Right lobe of liver (tissue), 6 donors: ENCODE data around the gene FPGS. TPM values are rescaled to one million over a fixed set of nuclear protein-coding genes. Genes with fewer than 3 reads are reported as not detected.

ENCODE experiments used
- ATAC-seq, 4 donors: fragments of 200-7000 bp; cut with Tn5 transposase; one replicate each; pipeline ENCODE4 v1.9.1; 2020; ENCODE audit warnings: mild to moderate bottlenecking in 4 of 4, moderate library complexity in 4 of 4
- DNase-seq, 3 donors: peaks; one replicate each; pipeline ENCODE4 v3.0.0-alpha.2; 2020
- H3K27ac ChIP-seq, 3 donors: fragments of 200-600 bp; one replicate each; pipeline ENCODE4 v1.8.0; 2022
- H3K27me3 ChIP-seq, 2 donors: fragments of 200-600 bp; one replicate each; pipeline ENCODE4 v1.8.0; 2022
- H3K36me3 ChIP-seq, 4 donors: fragments of 200-600 bp; sonication (generic) in 1 of 4; one replicate each; pipeline versions ENCODE4 v1.5.1 to v1.8.0; 2017 to 2022; ENCODE audit warnings: control low read depth in 1 of 4
- H3K4me1 ChIP-seq, 4 donors: fragments of 200-600 bp; sonication (generic) in 1 of 4; one replicate each; pipeline versions ENCODE4 v1.5.1 to v1.8.0; 2017 to 2022; ENCODE audit warnings: control low read depth in 1 of 4
- H3K4me3 ChIP-seq, 3 donors: fragments of 200-600 bp; one replicate each; pipeline ENCODE4 v1.8.0; 2022
- H3K9me3 ChIP-seq, 4 donors: fragments of 200-600 bp; sonication (generic) in 1 of 4; one replicate each; pipeline versions ENCODE4 v1.5.1 to v1.8.0; 2017 to 2022; ENCODE audit warnings: control low read depth in 1 of 4
- CTCF ChIP-seq, 4 donors: fragments of 200-600 bp in 3 of 4; fragments of 450-650 bp in 1 of 4; IDR thresholded peaks; one replicate each; pipeline versions ENCODE4 v1.5.1 to v1.8.0; 2016 to 2022; ENCODE audit warnings: antibody characterized with exemption in 4 of 4, mild to moderate bottlenecking in 2 of 4
- POLR2A ChIP-seq: fragments of 450-650 bp; IDR thresholded peaks from one replicate; pipeline ENCODE4 v1.6.1; 2017; ENCODE audit warnings: antibody characterized with exemption, mild to moderate bottlenecking
- WGBS: methylation state at CpG from one replicate; pipeline ENCODE4 v1.1.6; 2018; ENCODE audit warnings: low coverage, low lambda C conversion rate; ENCODE audit not compliant: insufficient coverage; ENCODE audit errors: missing lambda C conversion rate; 5-methylcytosine and 5-hydroxymethylcytosine counted together
- intact Hi-C, 2 donors: fragments of 100-400 bp; cut with DNase I; formaldehyde crosslinking; loops; one replicate each; pipeline versions ENCODE4 v1.11.2 to v1.14.1; 2022
- total RNA-seq, 6 experiments: library from RNA; depleted of rRNA in 2 of 6; stranded (reverse); fragments of >200 nt in 2 of 6; fragmentation: NEBNext Ultra II Directional in 3 of 6; extraction: Animal tissue kit (Norgen Biotek cat#: 25700) in 3 of 6; gene quantifications; one replicate each; pipeline versions ENCODE4 v1.1.0 to v1.2.4, GENCODE V29; 2016 to 2023
- donor health status: DM: no; HTN: yes; CAD: no.
- donor health status: DM: no; HTN: no; CAD: no.
- donor health status: DM: no; HTN: no; CAD: no.
- donor health status: DM: no; HTN: yes; CAD: no.
- donor health status: DM: no; HTN: yes; CAD: no.

FPGS gene
- total RNA-seq, 6 experiments from 2014 or later, result 44.3 to 68.5 (median 56.9) TPM

GRCh38 chr9:127789179-127789578, 13.5 kb upstream of the FPGS start:
- peak overlapping the region; percentile 71 to 98 (median 81) for H3K27ac ChIP-seq
- intact Hi-C loops, result no loop called here
- TF ChIP-seq POLR2A (peak; percentile 49), CTCF (IDR thresholded peaks at IDR 0.05) (no peak)
- WGBS, result 59% methylated on average over 7 of the region's 25 CpGs
- no peaks in the 10 kb centered on the region for H3K9me3 ChIP-seq
- no peaks in the 10 kb centered on the region for H3K27me3 ChIP-seq
- peaks cover 4 to 43% (median 26%) of the 10 kb centered on the region in 4 donors for H3K36me3 ChIP-seq
- peaks cover 0 to 75% (median 34%) of the 10 kb centered on the region in 4 donors for H3K4me1 ChIP-seq
- DNase-seq (peak; percentile 82 to 95 (median 93)), ATAC-seq (peak; percentile 34 to 37 (median 36))
- H3K4me3 ChIP-seq, result peak overlapping the region in 1 of 3 donors; percentile 20

- WGBS, result 47% methylated on average over 7 of the region's 9 CpGs
- DNase-seq, result peak in 2 of 3 donors; percentile 69 to 73
- intact Hi-C loops, result no loop called here
- TF ChIP-seq POLR2A, result no peak
- TF ChIP-seq CTCF (IDR thresholded peaks at IDR 0.05), result no peak
- peak overlapping the region; percentile 71 to 98 (median 81) for H3K27ac ChIP-seq
- no peaks in the 10 kb centered on the region for H3K27me3 ChIP-seq
- H3K4me3 ChIP-seq, result no peak overlapping the region
- no peaks in the 10 kb centered on the region for H3K9me3 ChIP-seq
- H3K36me3 ChIP-seq, result peaks cover 4 to 43% (median 26%) of the 10 kb centered on the region in 4 donors
- ATAC-seq, result peak in 3 of 4 donors; percentile 8 to 20 (median 8)
- peaks cover 0 to 83% (median 39%) of the 10 kb centered on the region in 4 donors for H3K4me1 ChIP-seq
These were observed 12.4 kb upstream of the FPGS start for GRCh38 chr9:127790094-127790855.

GRCh38 chr9:127791085-127791484, 11.6 kb upstream of the FPGS start:
- DNase-seq (no peak), ATAC-seq (no peak)
- 83% methylated on average over 4 of the region's 4 CpGs for WGBS
- Histone ChIP-seq H3K27ac (peak overlapping the region; percentile 71 to 98 (median 81)), H3K4me3 (no peak overlapping the region), H3K4me1 (peaks cover 0 to 91% (median 42%) of the 10 kb centered on the region in 4 donors), H3K36me3 (peaks cover 4 to 43% (median 26%) of the 10 kb centered on the region in 4 donors), H3K9me3 (no peaks in the 10 kb centered on the region), H3K27me3 (no peaks in the 10 kb centered on the region)
- intact Hi-C loops, result no loop called here
- TF ChIP-seq POLR2A, result no peak
- TF ChIP-seq CTCF (IDR thresholded peaks at IDR 0.05), result no peak

GRCh38 chr9:127792417-127793031, 10.2 kb upstream of the FPGS start:
- WGBS, result 47% methylated on average over 7 of the region's 7 CpGs
- DNase-seq, result no peak
- peaks cover 0 to 96% (median 47%) of the 10 kb centered on the region in 4 donors for H3K4me1 ChIP-seq

More at GRCh38 chr9:127792417-127793031, 10.2 kb upstream of the FPGS start:
- ATAC-seq, result no peak
- TF ChIP-seq CTCF (IDR thresholded peaks at IDR 0.05), result no peak
- no peak for TF ChIP-seq POLR2A
- no peaks in the 10 kb centered on the region for H3K27me3 ChIP-seq
- no peaks in the 10 kb centered on the region for H3K9me3 ChIP-seq
- H3K4me3 ChIP-seq, result no peak overlapping the region
- peaks cover 4 to 39% (median 22%) of the 10 kb centered on the region in 4 donors for H3K36me3 ChIP-seq
- H3K27ac ChIP-seq, result peak overlapping the region; percentile 55 to 98 (median 83)
- intact Hi-C loops, result no loop called here
